Measurements from ENCODE around the gene YARS2. TPM values are rescaled to one million over a fixed set of nuclear protein-coding genes. Genes with fewer than 3 reads are reported as not detected.
A peak's percentile ranks its signal among the peaks of the same experiment; 100 is the strongest.

The YARS2 gene
- total RNA-seq, 2 experiments from 2014 or later = 15.7 to 24.0 TPM

GRCh38 chr12:32773691-32774090 lies 18.0 kb upstream of the YARS2 start:
- POLR2A ChIA-PET = no interaction called here
- CTCF ChIA-PET = no interaction called here
- no peak overlapping the region for H3K27ac Mint-ChIP-seq
- H3K4me3 Mint-ChIP-seq = no peak overlapping the region
- H3K27me3 Mint-ChIP-seq = peaks cover 7% of the 10 kb centered on the region
- DNase-seq = no peak
- H3K4me1 Mint-ChIP-seq = no peaks in the 10 kb centered on the region
- no peaks in the 10 kb centered on the region for H3K36me3 Mint-ChIP-seq (ENCODE audit: low read depth)
- H3K9me3 Mint-ChIP-seq = no peaks in the 10 kb centered on the region

GRCh38 chr12:32770141-32770540 lies 14.4 kb upstream of the YARS2 start:
- POLR2A ChIA-PET = no interaction called here

GRCh38 chr12:32768518-32768917 lies 12.8 kb upstream of the YARS2 start:
- H3K36me3 Mint-ChIP-seq (ENCODE audit: low read depth) = no peaks in the 10 kb centered on the region
- no peaks in the 10 kb centered on the region for H3K4me1 Mint-ChIP-seq
- H3K27me3 Mint-ChIP-seq = peaks cover 7% of the 10 kb centered on the region
- ChIA-PET POLR2A (no interaction called here), CTCF (interaction anchor here (1.5 kb wide), 1 partner anchor 13 kb away, joined by 6 read pairs; the partner anchor contains the start of gene YARS2)
- no peak for DNase-seq
- no peak overlapping the region for H3K4me3 Mint-ChIP-seq
- no peak overlapping the region for H3K27ac Mint-ChIP-seq
- no peaks in the 10 kb centered on the region for H3K9me3 Mint-ChIP-seq

More at GRCh38 chr12:32770141-32770540, 14.4 kb upstream of the YARS2 start:
- CTCF ChIA-PET = no interaction called here
- Mint-ChIP-seq H3K4me1 (no peaks in the 10 kb centered on the region), H3K27me3 (peaks cover 7% of the 10 kb centered on the region), H3K27ac (no peak overlapping the region), H3K9me3 (no peaks in the 10 kb centered on the region), H3K4me3 (no peak overlapping the region), H3K36me3 (ENCODE audit: low read depth) (no peaks in the 10 kb centered on the region)
- no peak for DNase-seq

- no peaks in the 10 kb centered on the region for H3K9me3 Mint-ChIP-seq
- no peak overlapping the region for H3K27ac Mint-ChIP-seq
- H3K4me3 Mint-ChIP-seq = no peak overlapping the region
- ChIA-PET POLR2A (no interaction called here), CTCF (interaction anchor here (1.7 kb wide), 1 partner anchor 10 kb away, joined by 5 read pairs; the partner anchor contains the start of gene YARS2)
- H3K27me3 Mint-ChIP-seq = peaks cover 7% of the 10 kb centered on the region
- no peaks in the 10 kb centered on the region for H3K36me3 Mint-ChIP-seq (ENCODE audit: low read depth)
- no peak for DNase-seq
- no peaks in the 10 kb centered on the region for H3K4me1 Mint-ChIP-seq
These were observed 10.2 kb upstream of the YARS2 start for GRCh38 chr12:32765906-32766305.

GRCh38 chr12:32761716-32762115 lies 6.0 kb upstream of the YARS2 start:
- ChIA-PET POLR2A (no interaction called here), CTCF (no interaction called here)
- DNase-seq = no peak
- Mint-ChIP-seq H3K4me3 (no peak overlapping the region), H3K4me1 (no peaks in the 10 kb centered on the region), H3K36me3 (ENCODE audit: low read depth) (no peaks in the 10 kb centered on the region), H3K27me3 (no peaks in the 10 kb centered on the region), H3K27ac (no peak overlapping the region), H3K9me3 (no peaks in the 10 kb centered on the region)

GRCh38 chr12:32757157-32757556 lies 1.5 kb upstream of the YARS2 start:
- H3K36me3 Mint-ChIP-seq (ENCODE audit: low read depth) = peaks cover 8% of the 10 kb centered on the region
- POLR2A ChIA-PET = no interaction called here

GRCh38 chr12:32756476-32757066 lies 874 bp upstream of the YARS2 start:
- CTCF ChIA-PET = interaction anchor here (0.6 to 2.5 kb wide), 16 partner anchors 13 to 1266 kb away, joined by 3 to 20 read pairs (median 3); partner anchors contain the start of gene ALG10
- peak overlapping the region; percentile 88 for H3K27ac Mint-ChIP-seq
- POLR2A ChIA-PET = interaction anchor here (0.6 kb wide), 1 partner anchor 1430 kb away, joined by 3 read pairs; the partner anchor contains the start of gene SINHCAF

More at GRCh38 chr12:32757157-32757556, 1.5 kb upstream of the YARS2 start:
- Mint-ChIP-seq H3K4me1 (peaks cover 21% of the 10 kb centered on the region), H3K4me3 (no peak overlapping the region), H3K27me3 (no peaks in the 10 kb centered on the region), H3K9me3 (no peaks in the 10 kb centered on the region), H3K27ac (no peak overlapping the region)
- CTCF ChIA-PET = interaction anchor here (1.0 to 1.1 kb wide), 2 partner anchors 14 to 97 kb away, joined by 3 read pairs; no protein-coding TSS in a partner anchor
- no peak for DNase-seq

GRCh38 chr12:32755051-32755653 lies 545 bp downstream of the YARS2 start:
- CTCF ChIA-PET = interaction anchor here (0.6 to 2.5 kb wide), 38 partner anchors 9 to 1267 kb away, joined by 3 to 20 read pairs (median 4); partner anchors contain the start of genes ALG10, BICD1 and DNM1L
- Mint-ChIP-seq H3K4me1 (peaks cover 21% of the 10 kb centered on the region), H3K27ac (peak overlapping the region; percentile 88), H3K27me3 (no peaks in the 10 kb centered on the region), H3K9me3 (no peaks in the 10 kb centered on the region), H3K4me3 (peak overlapping the region; percentile 92), H3K36me3 (ENCODE audit: low read depth) (peaks cover 16% of the 10 kb centered on the region)
- DNase-seq = peak; percentile 66
- POLR2A ChIA-PET = no interaction called here

More at GRCh38 chr12:32756476-32757066, 874 bp upstream of the YARS2 start:
- peak overlapping the region; percentile 92 for H3K4me3 Mint-ChIP-seq
- no peak for DNase-seq
- peaks cover 21% of the 10 kb centered on the region for H3K4me1 Mint-ChIP-seq
- H3K36me3 Mint-ChIP-seq (ENCODE audit: low read depth) = peaks cover 8% of the 10 kb centered on the region
- H3K27me3 Mint-ChIP-seq = no peaks in the 10 kb centered on the region
- H3K9me3 Mint-ChIP-seq = no peaks in the 10 kb centered on the region

- Mint-ChIP-seq H3K4me1 (peaks cover 21% of the 10 kb centered on the region), H3K4me3 (peak overlapping the region; percentile 92), H3K36me3 (ENCODE audit: low read depth) (peaks cover 19% of the 10 kb centered on the region), H3K9me3 (no peaks in the 10 kb centered on the region), H3K27ac (peak overlapping the region; percentile 88), H3K27me3 (no peaks in the 10 kb centered on the region)
- POLR2A ChIA-PET = interaction anchor here (0.7 kb wide), 1 partner anchor 29 kb away, joined by 3 read pairs; no protein-coding TSS in a partner anchor
- CTCF ChIA-PET = interaction anchor here (1.2 to 2.5 kb wide), 8 partner anchors 8 to 1101 kb away, joined by 3 to 13 read pairs (median 7); no protein-coding TSS in a partner anchor
- no peak for DNase-seq
These were observed 1.6 kb downstream of the YARS2 start for GRCh38 chr12:32754111-32754510.

GRCh38 chr12:32753605-32754004 lies 2.1 kb downstream of the YARS2 start:
- Mint-ChIP-seq H3K27ac (no peak overlapping the region), H3K4me1 (peaks cover 21% of the 10 kb centered on the region), H3K36me3 (ENCODE audit: low read depth) (peaks cover 19% of the 10 kb centered on the region), H3K4me3 (peak overlapping the region; percentile 92), H3K9me3 (no peaks in the 10 kb centered on the region), H3K27me3 (no peaks in the 10 kb centered on the region)
- POLR2A ChIA-PET = no interaction called here
- no peak for DNase-seq
- CTCF ChIA-PET = interaction anchor here (2.2 kb wide), 1 partner anchor 11 kb away, joined by 7 read pairs; no protein-coding TSS in a partner anchor

- peaks cover 66% of the 10 kb centered on the region for H3K36me3 Mint-ChIP-seq (ENCODE audit: low read depth)
- DNase-seq = no peak
- no peak overlapping the region for H3K27ac Mint-ChIP-seq
- H3K27me3 Mint-ChIP-seq = no peaks in the 10 kb centered on the region
- H3K4me3 Mint-ChIP-seq = no peak overlapping the region
- no peaks in the 10 kb centered on the region for H3K9me3 Mint-ChIP-seq
- ChIA-PET CTCF (interaction anchor here (1.4 to 1.5 kb wide), 2 partner anchors 12 to 14 kb away, joined by 3 to 9 read pairs; partner anchors contain the start of gene YARS2), POLR2A (no interaction called here)
- H3K4me1 Mint-ChIP-seq = peaks cover 9% of the 10 kb centered on the region
These were observed 12.4 kb downstream of the YARS2 start for GRCh38 chr12:32743264-32743663.

- H3K27me3 Mint-ChIP-seq = no peaks in the 10 kb centered on the region
- peaks cover 62% of the 10 kb centered on the region for H3K36me3 Mint-ChIP-seq (ENCODE audit: low read depth)
- POLR2A ChIA-PET = no interaction called here
- DNase-seq = no peak
- no peaks in the 10 kb centered on the region for H3K9me3 Mint-ChIP-seq
- no peak overlapping the region for H3K4me3 Mint-ChIP-seq
- CTCF ChIA-PET = interaction anchor here (0.6 to 1.4 kb wide), 3 partner anchors 13 to 1988 kb away, joined by 3 to 7 read pairs (median 3); partner anchors contain the start of gene YARS2
- peaks cover 11% of the 10 kb centered on the region for H3K4me1 Mint-ChIP-seq
- H3K27ac Mint-ChIP-seq = no peak overlapping the region
These were observed 13.6 kb downstream of the YARS2 start for GRCh38 chr12:32742133-32742532.

- Mint-ChIP-seq H3K9me3 (no peaks in the 10 kb centered on the region), H3K27me3 (no peaks in the 10 kb centered on the region), H3K36me3 (ENCODE audit: low read depth) (peaks cover 42% of the 10 kb centered on the region), H3K4me1 (peaks cover 6% of the 10 kb centered on the region), H3K27ac (no peak overlapping the region), H3K4me3 (no peak overlapping the region)
- DNase-seq = no peak
- POLR2A ChIA-PET = no interaction called here
- CTCF ChIA-PET = no interaction called here
These were observed 16.4 kb downstream of the YARS2 start for GRCh38 chr12:32739279-32739678.

Measured in activated CD4-positive, alpha-beta T cell treated with anti-CD3 and anti-CD28 coated beads, Interleukin-2, amount 10 ng/mL, durations not matched to agents 7 days and 5 days (primary cell).